BJ (cell line): ENCODE data around the gene RPS6KA2. TPM values are rescaled to one million over a fixed set of nuclear protein-coding genes. Genes with fewer than 3 reads are reported as not detected.

ENCODE experiments used
- CTCF ChIA-PET: fragments of 350-600 bp; formaldehyde crosslinking; extraction: SDS; loops from one replicate; lab custom pipeline; 2021; ENCODE audit warnings: antibody characterized with exemption, inconsistent platforms; lab: Yijun Ruan, JAX
- POLR2A ChIA-PET: fragments of 300-600 bp; sonication (Branson Sonifier 250); formaldehyde crosslinking; extraction: SDS; loops from one replicate; lab custom pipeline; 2021; ENCODE audit warnings: antibody characterized with exemption; lab: Charles Lee
- DNase-seq: peaks from one replicate; pipeline ENCODE4 v3.0.0-alpha.2; 2011; ENCODE audit warnings: low read depth
- H3K27me3 ChIP-seq: 2 replicates; pipeline ENCODE4 v1.6.0; 2011; ENCODE audit warnings: low read length; ENCODE audit not compliant: control insufficient read depth, insufficient read depth
- H3K36me3 ChIP-seq: 2 replicates; pipeline ENCODE4 v1.5.1; 2011; ENCODE audit warnings: low read length; ENCODE audit not compliant: control insufficient read depth, insufficient read depth
- H3K4me3 ChIP-seq: 2 replicates; pipeline ENCODE4 v1.5.1; 2011; ENCODE audit warnings: low read depth, mild to moderate bottlenecking, control low read depth, low read length
- CTCF ChIP-seq: IDR thresholded peaks from 2 replicates; pipeline ENCODE4 v1.5.1; 2011; ENCODE audit warnings: low read depth, mild to moderate bottlenecking, control low read depth, inconsistent platforms, low read length, moderate library complexity; ENCODE audit not compliant: insufficient read depth
- polyA plus RNA-seq: library from polyadenylated mRNA; depleted of rRNA; stranded (reverse); fragments of >200 nt; gene quantifications from 2 replicates; pipeline ENCODE4 v1.2.3, GENCODE V29; 2011

RPS6KA2 gene
- polyA plus RNA-seq, 1 experiment, result 80.8 TPM

DNA sequence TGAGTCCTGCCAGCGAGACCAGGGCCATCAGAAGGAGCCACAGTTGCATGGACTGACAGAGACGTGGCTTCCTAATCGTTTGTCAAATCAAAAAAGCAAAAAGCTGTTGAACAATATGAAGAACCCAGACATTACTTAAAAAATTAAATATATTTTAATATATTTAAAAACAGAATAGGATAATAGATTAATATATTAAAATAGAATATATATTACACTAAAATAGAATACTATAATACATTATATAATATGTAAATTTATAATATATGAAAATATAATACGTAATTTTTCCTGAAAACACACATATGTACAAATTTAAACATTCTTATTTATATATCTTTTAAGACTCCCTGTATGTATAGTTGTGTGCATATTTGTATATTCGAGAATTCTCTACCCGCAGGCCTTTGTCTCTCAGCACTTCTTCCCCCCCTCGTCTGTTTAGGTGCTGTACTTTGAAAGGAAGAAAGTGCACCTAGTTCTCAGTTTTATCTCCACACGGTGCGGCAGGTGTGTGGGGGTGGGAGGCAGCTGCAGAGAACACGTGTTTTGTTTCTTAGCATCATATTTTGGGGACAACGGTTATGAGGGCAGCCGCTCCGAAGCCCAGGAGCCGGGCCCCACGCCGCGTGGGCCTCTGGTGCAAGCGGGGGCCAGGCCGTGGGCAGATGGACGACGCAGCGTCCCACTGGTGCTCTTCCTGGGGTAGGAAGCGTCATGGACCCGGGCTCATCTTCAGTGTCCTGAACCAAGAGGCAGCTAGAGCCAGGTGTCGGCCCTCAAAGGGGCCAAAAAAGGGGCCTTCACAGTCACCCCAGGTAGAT lies 172.1 kb downstream of the RPS6KA2 start:
- ChIA-PET POLR2A (no interaction called here), CTCF (interaction anchor here (0.6 to 4.5 kb wide), 2 partner anchors 11 to 882 kb away, joined by 3 to 21 read pairs; no protein-coding TSS in a partner anchor)

DNA sequence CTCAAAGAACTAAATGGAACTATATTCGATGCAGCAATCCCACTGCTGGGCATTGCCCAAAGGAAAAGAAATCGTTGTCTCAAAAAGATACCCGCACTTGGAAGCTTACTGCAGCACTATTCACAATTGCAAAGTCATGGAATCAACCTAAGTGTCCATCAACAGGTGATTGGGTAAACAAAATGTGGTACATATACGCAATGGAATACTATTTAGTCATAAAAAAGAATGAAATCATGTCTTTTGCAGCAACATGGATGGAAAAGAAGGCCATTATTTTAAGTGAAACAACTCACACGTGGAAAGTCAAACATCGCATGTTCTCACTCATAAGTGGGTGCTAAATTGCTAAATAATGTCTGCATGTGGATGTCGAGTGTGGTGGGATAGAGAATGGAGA lies 173.4 kb downstream of the RPS6KA2 start:
- H3K4me3 ChIP-seq, result no peak overlapping the region
- peaks cover 5% of the 10 kb centered on the region; the same call in 1 of the 2 replicates for H3K36me3 ChIP-seq
- TF ChIP-seq CTCF, result no peak
- no peak for DNase-seq
- H3K27me3 ChIP-seq, result no peaks in the 10 kb centered on the region
- ChIA-PET CTCF (interaction anchor here (4.5 kb wide), 1 partner anchor 12 kb away, joined by 21 read pairs; no protein-coding TSS in a partner anchor), POLR2A (no interaction called here)

More for the DNA sequence above, 172.1 kb downstream of the RPS6KA2 start:
- no peak for TF ChIP-seq CTCF
- Histone ChIP-seq H3K27me3 (no peaks in the 10 kb centered on the region), H3K4me3 (no peak overlapping the region), H3K36me3 (peaks cover 4% of the 10 kb centered on the region; the same call in 1 of the 2 replicates)
- DNase-seq, result no peak

DNA sequence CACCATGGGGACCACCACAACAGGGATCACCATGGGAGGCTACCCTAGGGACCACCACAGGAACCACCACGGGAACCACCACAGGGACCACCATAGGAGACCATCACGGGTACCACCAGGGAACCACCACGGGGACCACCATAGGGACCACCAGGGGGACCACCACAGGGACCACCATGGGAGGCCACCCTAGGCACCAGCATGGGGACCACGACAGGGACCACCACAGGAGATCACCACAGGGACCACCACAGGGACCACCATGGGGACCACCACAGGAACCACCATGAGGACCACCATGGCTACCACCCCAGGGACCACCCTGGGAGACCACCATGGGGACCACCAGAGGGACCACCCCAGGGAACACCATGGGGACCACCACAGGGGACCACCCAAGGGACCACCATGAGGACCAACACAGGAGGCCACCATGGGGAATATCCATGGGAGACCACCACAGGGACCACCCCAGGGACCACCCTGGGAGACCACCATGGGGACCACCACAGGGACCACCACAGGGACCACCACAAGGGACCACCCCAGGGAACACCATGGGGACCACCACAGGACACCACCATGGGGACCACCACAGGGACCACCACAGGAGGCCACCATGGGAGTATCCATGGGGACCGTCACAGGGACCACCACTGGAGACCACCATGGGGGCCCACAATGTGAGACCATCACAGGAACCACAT lies 176.7 kb downstream of the RPS6KA2 start:
- Histone ChIP-seq H3K27me3 (no peaks in the 10 kb centered on the region), H3K36me3 (peaks cover 8% of the 10 kb centered on the region), H3K4me3 (no peak overlapping the region)
- DNase-seq, result no peak
- CTCF ChIA-PET, result no interaction called here
- no peak for TF ChIP-seq CTCF
- POLR2A ChIA-PET, result no interaction called here

GRCh38 chr6:166449641-166450040 lies 177.4 kb downstream of the RPS6KA2 start:
- ChIA-PET POLR2A (no interaction called here), CTCF (no interaction called here)
- Histone ChIP-seq H3K27me3 (no peaks in the 10 kb centered on the region), H3K36me3 (peaks cover 8% of the 10 kb centered on the region), H3K4me3 (no peak overlapping the region)
- DNase-seq, result no peak
- TF ChIP-seq CTCF, result no peak

GRCh38 chr6:166449036-166449435 lies 178.0 kb downstream of the RPS6KA2 start:
- TF ChIP-seq CTCF, result no peak
- H3K36me3 ChIP-seq, result peaks cover 8% of the 10 kb centered on the region
- ChIA-PET CTCF (no interaction called here), POLR2A (no interaction called here)
- no peak overlapping the region for H3K4me3 ChIP-seq
- H3K27me3 ChIP-seq, result no peaks in the 10 kb centered on the region
- no peak for DNase-seq
